Calu3 (cell line): ENCODE results near the gene LRP10. TPM values are rescaled to one million over a fixed set of nuclear protein-coding genes. Genes with fewer than 3 reads are reported as not detected.

Source experiments
- BruUV-seq: library from RNA; stranded (reverse); fragments of 400-500 nt; replicated peaks from 2 replicates; lab custom pipeline; 2021; lab: Mats Ljungman, UMichigan
- CTCF ChIA-PET: fragments of 300-600 bp; sonication (Branson Sonifier 250); formaldehyde crosslinking; loops from one replicate; lab custom pipeline; 2022; ENCODE audit warnings: antibody characterized with exemption; lab: Charles Lee
- DNase-seq: peaks from one replicate; pipeline ENCODE4 v3.0.0; 2022
- H3K27ac Mint-ChIP-seq: one replicate; pipeline ENCODE4 v1.8.0; 2022; ENCODE audit warnings: mixed read lengths; ENCODE audit not compliant: unreplicated experiment
- H3K27me3 Mint-ChIP-seq: one replicate; pipeline ENCODE4 v1.8.0; 2022; ENCODE audit warnings: mixed read lengths; ENCODE audit not compliant: unreplicated experiment
- H3K36me3 Mint-ChIP-seq: one replicate; pipeline ENCODE4 v1.8.0; 2022; ENCODE audit warnings: mild to moderate bottlenecking, moderate library complexity, mixed read lengths; ENCODE audit not compliant: insufficient read depth, unreplicated experiment
- H3K4me1 Mint-ChIP-seq: one replicate; pipeline ENCODE4 v1.8.0; 2022; ENCODE audit warnings: mild to moderate bottlenecking, low read depth, mixed read lengths; ENCODE audit not compliant: unreplicated experiment
- H3K4me3 Mint-ChIP-seq: one replicate; pipeline ENCODE4 v1.8.0; 2022; ENCODE audit warnings: mild to moderate bottlenecking, low read depth, moderate library complexity, mixed read lengths; ENCODE audit not compliant: unreplicated experiment
- H3K9me3 Mint-ChIP-seq: one replicate; pipeline ENCODE4 v1.8.0; 2022; ENCODE audit warnings: low read depth, mixed read lengths; ENCODE audit not compliant: unreplicated experiment
- intact Hi-C: fragments of 100-400 bp; cut with micrococcal nuclease; formaldehyde crosslinking; loops from one replicate; pipeline ENCODE4 v1.10.0; 2022; ENCODE audit not compliant: unreplicated experiment
- total RNA-seq: library from RNA; stranded (reverse); gene quantifications from 2 replicates; pipeline ENCODE4 v1.2.3, GENCODE V29; 2022
- TF ChIP-seq, protein P1 (sequence below): fragments of 200-600 bp; IDR thresholded peaks from one replicate; pipeline ENCODE4 v1.8.0; 2022; ENCODE audit warnings: antibody characterized with exemption; ENCODE audit not compliant: unreplicated experiment

The LRP10 gene
- total RNA-seq, 1 experiment from 2014 or later, result 112 TPM

- Mint-ChIP-seq H3K27me3 (peaks cover 26% of the 10 kb centered on the region), H3K36me3 (peaks cover 21% of the 10 kb centered on the region), H3K27ac (no peak overlapping the region), H3K4me3 (no peak overlapping the region), H3K9me3 (no peaks in the 10 kb centered on the region), H3K4me1 (peaks cover 23% of the 10 kb centered on the region)
- no peak for DNase-seq
- intact Hi-C loops, result no loop called here
- TF ChIP-seq, protein P1, sequence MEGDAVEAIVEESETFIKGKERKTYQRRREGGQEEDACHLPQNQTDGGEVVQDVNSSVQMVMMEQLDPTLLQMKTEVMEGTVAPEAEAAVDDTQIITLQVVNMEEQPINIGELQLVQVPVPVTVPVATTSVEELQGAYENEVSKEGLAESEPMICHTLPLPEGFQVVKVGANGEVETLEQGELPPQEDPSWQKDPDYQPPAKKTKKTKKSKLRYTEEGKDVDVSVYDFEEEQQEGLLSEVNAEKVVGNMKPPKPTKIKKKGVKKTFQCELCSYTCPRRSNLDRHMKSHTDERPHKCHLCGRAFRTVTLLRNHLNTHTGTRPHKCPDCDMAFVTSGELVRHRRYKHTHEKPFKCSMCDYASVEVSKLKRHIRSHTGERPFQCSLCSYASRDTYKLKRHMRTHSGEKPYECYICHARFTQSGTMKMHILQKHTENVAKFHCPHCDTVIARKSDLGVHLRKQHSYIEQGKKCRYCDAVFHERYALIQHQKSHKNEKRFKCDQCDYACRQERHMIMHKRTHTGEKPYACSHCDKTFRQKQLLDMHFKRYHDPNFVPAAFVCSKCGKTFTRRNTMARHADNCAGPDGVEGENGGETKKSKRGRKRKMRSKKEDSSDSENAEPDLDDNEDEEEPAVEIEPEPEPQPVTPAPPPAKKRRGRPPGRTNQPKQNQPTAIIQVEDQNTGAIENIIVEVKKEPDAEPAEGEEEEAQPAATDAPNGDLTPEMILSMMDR, result no peak
- CTCF ChIA-PET, result interaction anchor here (1.2 to 1.5 kb wide), 2 partner anchors 15 to 16 kb away, joined by 4 read pairs; no protein-coding TSS in a partner anchor
- BruUV-seq, result no TSS peak
Measured at GRCh38 chr14:22838631-22839041, 32.9 kb upstream of the LRP10 start.

DNA sequence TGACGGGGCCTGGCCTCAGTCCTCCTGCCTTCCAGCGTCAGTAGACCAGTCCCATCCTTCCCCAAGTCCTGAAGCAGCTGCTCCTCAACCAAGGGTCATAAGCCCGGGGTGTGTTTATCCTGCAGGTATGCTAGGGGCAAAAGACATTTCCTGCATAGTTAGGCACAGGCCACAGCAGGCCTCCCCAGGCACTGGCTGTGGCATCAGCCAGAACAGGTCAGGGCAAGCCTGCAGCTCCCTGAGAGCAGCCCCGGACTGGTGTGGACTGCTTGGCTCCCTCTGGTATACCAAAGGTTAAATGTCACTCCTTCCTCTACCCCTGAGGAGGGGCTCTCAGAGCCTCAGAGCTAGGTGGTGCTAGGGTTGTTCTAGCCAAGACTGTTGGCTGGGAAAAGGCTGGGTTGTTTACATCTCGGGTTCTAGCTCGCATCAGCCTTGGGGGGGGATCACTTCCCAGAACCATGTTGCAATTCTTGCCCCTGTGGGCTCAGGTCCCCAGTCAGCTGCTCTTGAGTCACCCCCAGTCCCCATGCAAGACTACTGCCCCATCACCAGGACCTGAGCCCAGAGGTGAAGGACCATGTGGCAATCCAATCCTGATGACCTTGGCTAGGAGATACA, 32.3 kb upstream of the LRP10 start:
- Mint-ChIP-seq H3K4me3 (no peak overlapping the region), H3K4me1 (peaks cover 23% of the 10 kb centered on the region), H3K36me3 (peaks cover 21% of the 10 kb centered on the region), H3K27ac (no peak overlapping the region), H3K27me3 (peaks cover 26% of the 10 kb centered on the region), H3K9me3 (no peaks in the 10 kb centered on the region)
- intact Hi-C loops, result no loop called here
- BruUV-seq, result no TSS peak
- no peak for DNase-seq
- CTCF ChIA-PET, result interaction anchor here (0.7 to 1.5 kb wide), 4 partner anchors 14 to 63 kb away, joined by 3 to 8 read pairs (median 4); no protein-coding TSS in a partner anchor
- TF ChIP-seq, protein P1, result no peak

GRCh38 chr14:22841311-22841710, 30.2 kb upstream of the LRP10 start:
- BruUV-seq, result no TSS peak
- Mint-ChIP-seq H3K4me3 (no peak overlapping the region), H3K36me3 (peaks cover 13% of the 10 kb centered on the region), H3K27ac (no peak overlapping the region), H3K9me3 (no peaks in the 10 kb centered on the region), H3K4me1 (peaks cover 20% of the 10 kb centered on the region), H3K27me3 (peaks cover 26% of the 10 kb centered on the region)
- TF ChIP-seq, protein P1, result no peak
- DNase-seq, result no peak
- CTCF ChIA-PET, result interaction anchor here (1.6 kb wide), 1 partner anchor 18 kb away, joined by 5 read pairs; no protein-coding TSS in a partner anchor
- intact Hi-C loops, result no loop called here

- BruUV-seq, result no TSS peak
- Mint-ChIP-seq H3K36me3 (peaks cover 8% of the 10 kb centered on the region), H3K4me3 (no peak overlapping the region), H3K9me3 (no peaks in the 10 kb centered on the region), H3K27me3 (peaks cover 21% of the 10 kb centered on the region), H3K27ac (no peak overlapping the region), H3K4me1 (peaks cover 15% of the 10 kb centered on the region)
- intact Hi-C loops, result no loop called here
- CTCF ChIA-PET, result no interaction called here
- DNase-seq, result no peak
- TF ChIP-seq, protein P1, result no peak
Measured at GRCh38 chr14:22841769-22842168, 29.8 kb upstream of the LRP10 start.
